Osteoblast (primary cell): ENCODE data around the gene MPEG1. TPM values are rescaled to one million over a fixed set of nuclear protein-coding genes. Genes with fewer than 3 reads are reported as not detected.

ENCODE experiments used
- DNase-seq: peaks from one replicate; pipeline ENCODE4 v3.0.0; 2011; ENCODE audit warnings: low spot score, mixed read lengths; ENCODE audit not compliant: insufficient read length; ENCODE audit errors: missing footprints
- H2AFZ ChIP-seq: 2 replicates; pipeline ENCODE4 v1.6.0; 2011; ENCODE audit warnings: mild to moderate bottlenecking, low read length
- H3K27ac ChIP-seq: 2 replicates; pipeline ENCODE4 v1.5.1; 2011; ENCODE audit warnings: mild to moderate bottlenecking, low read depth, low read length, moderate library complexity
- H3K27me3 ChIP-seq: 2 replicates; pipeline ENCODE4 v1.6.0; 2012; ENCODE audit warnings: mild to moderate bottlenecking, control low read depth, inconsistent platforms, low read length, moderate library complexity; ENCODE audit not compliant: insufficient read depth
- H3K36me3 ChIP-seq: 2 replicates; pipeline ENCODE4 v1.5.1; 2011; ENCODE audit warnings: mild to moderate bottlenecking, low read length, control low read depth, moderate library complexity; ENCODE audit not compliant: insufficient read depth
- H3K4me1 ChIP-seq: 2 replicates; pipeline ENCODE4 v1.5.1; 2011; ENCODE audit warnings: mild to moderate bottlenecking, low read length, control low read depth, moderate library complexity; ENCODE audit not compliant: insufficient read depth
- H3K4me2 ChIP-seq: 2 replicates; pipeline ENCODE4 v1.6.0; 2011; ENCODE audit warnings: mild to moderate bottlenecking, low read length; ENCODE audit not compliant: insufficient read depth
- H3K4me3 ChIP-seq: fragments of 200-600 bp; sonication (generic); 3 replicates; pipeline ENCODE4 v1.5.1; 2012; ENCODE audit warnings: mild to moderate bottlenecking, low read length, inconsistent platforms; ENCODE audit not compliant: insufficient read depth
- H3K79me2 ChIP-seq: 2 replicates; pipeline ENCODE4 v1.6.0; 2012; ENCODE audit warnings: mild to moderate bottlenecking, low read length, control low read depth, inconsistent platforms; ENCODE audit not compliant: insufficient read depth
- H3K9me3 ChIP-seq: 2 replicates; pipeline ENCODE4 v1.5.1; 2011; ENCODE audit warnings: low read depth, low read length, control low read depth
- H4K20me1 ChIP-seq: 2 replicates; pipeline ENCODE4 v1.6.0; 2012; ENCODE audit warnings: mild to moderate bottlenecking, low read length, control low read depth; ENCODE audit not compliant: insufficient read depth
- total RNA-seq: library from RNA; depleted of rRNA; stranded (reverse); fragments of >200 nt; gene quantifications from 2 replicates; pipeline ENCODE4 v1.2.3, GENCODE V29; 2012
- TF ChIP-seq, protein P1 (sequence below): IDR thresholded peaks from 2 replicates; pipeline ENCODE4 v1.5.1; 2011; ENCODE audit warnings: mild to moderate bottlenecking, low read depth, low read length, moderate library complexity; ENCODE audit errors: extremely low read depth

MPEG1 gene
- total RNA-seq, 1 donor, result 0.36 TPM

GRCh38 chr11:59183771-59184170 is 29.0 kb downstream of the MPEG1 start:
- Histone ChIP-seq H3K27me3 (peaks cover 9% of the 10 kb centered on the region), H3K4me2 (no peak overlapping the region), H3K4me3 (no peak overlapping the region), H3K9me3 (no peaks in the 10 kb centered on the region), H4K20me1 (no peaks in the 10 kb centered on the region), H2AFZ (no peak overlapping the region), H3K4me1 (no peaks in the 10 kb centered on the region), H3K79me2 (no peaks in the 10 kb centered on the region), H3K27ac (no peak overlapping the region), H3K36me3 (no peaks in the 10 kb centered on the region)
- no peak for DNase-seq
- TF ChIP-seq, protein P1, sequence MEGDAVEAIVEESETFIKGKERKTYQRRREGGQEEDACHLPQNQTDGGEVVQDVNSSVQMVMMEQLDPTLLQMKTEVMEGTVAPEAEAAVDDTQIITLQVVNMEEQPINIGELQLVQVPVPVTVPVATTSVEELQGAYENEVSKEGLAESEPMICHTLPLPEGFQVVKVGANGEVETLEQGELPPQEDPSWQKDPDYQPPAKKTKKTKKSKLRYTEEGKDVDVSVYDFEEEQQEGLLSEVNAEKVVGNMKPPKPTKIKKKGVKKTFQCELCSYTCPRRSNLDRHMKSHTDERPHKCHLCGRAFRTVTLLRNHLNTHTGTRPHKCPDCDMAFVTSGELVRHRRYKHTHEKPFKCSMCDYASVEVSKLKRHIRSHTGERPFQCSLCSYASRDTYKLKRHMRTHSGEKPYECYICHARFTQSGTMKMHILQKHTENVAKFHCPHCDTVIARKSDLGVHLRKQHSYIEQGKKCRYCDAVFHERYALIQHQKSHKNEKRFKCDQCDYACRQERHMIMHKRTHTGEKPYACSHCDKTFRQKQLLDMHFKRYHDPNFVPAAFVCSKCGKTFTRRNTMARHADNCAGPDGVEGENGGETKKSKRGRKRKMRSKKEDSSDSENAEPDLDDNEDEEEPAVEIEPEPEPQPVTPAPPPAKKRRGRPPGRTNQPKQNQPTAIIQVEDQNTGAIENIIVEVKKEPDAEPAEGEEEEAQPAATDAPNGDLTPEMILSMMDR, result no peak

DNA sequence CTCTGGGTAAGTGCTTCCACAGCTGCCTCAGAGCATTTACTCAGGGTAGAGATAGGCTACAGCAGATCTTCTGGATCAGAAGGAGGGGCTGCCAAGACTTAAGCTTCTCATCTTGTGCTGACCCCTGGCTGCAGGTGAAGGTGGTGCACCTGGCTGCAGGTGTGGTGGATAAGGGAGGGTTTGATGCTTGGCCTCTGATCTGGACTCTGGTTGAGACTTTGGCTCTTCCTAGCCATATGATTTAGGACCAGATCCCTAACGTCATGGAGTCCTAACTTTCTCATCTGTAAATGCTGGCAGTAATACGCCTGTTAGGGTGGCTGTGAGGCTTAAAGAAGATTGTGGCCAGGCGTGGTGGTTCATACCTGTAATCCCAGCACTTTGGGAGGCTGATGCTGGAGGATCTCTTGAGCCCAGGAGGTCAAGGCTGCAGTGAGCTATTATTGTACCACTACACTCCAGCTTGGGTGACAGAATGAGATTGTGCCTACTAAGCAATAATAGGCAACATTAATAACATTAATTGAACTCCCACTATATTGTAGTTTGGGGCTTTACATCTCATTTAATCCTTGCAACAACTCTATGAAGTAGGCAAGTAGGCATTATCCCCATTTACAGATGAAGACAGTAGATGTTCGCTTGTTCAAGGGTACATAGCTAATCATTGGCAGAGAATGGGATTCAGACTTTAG is 30.1 kb downstream of the MPEG1 start:
- TF ChIP-seq, protein P1, result no peak
- peaks cover 8% of the 10 kb centered on the region for H3K27me3 ChIP-seq
- H3K79me2 ChIP-seq, result no peaks in the 10 kb centered on the region
- no peaks in the 10 kb centered on the region for H3K9me3 ChIP-seq
- no peak overlapping the region for H3K4me2 ChIP-seq
- H3K4me3 ChIP-seq, result no peak overlapping the region
- no peak overlapping the region for H3K27ac ChIP-seq
- no peaks in the 10 kb centered on the region for H3K36me3 ChIP-seq
- no peak overlapping the region for H2AFZ ChIP-seq
- H3K4me1 ChIP-seq, result no peaks in the 10 kb centered on the region
- DNase-seq, result no peak
- no peaks in the 10 kb centered on the region for H4K20me1 ChIP-seq

DNA sequence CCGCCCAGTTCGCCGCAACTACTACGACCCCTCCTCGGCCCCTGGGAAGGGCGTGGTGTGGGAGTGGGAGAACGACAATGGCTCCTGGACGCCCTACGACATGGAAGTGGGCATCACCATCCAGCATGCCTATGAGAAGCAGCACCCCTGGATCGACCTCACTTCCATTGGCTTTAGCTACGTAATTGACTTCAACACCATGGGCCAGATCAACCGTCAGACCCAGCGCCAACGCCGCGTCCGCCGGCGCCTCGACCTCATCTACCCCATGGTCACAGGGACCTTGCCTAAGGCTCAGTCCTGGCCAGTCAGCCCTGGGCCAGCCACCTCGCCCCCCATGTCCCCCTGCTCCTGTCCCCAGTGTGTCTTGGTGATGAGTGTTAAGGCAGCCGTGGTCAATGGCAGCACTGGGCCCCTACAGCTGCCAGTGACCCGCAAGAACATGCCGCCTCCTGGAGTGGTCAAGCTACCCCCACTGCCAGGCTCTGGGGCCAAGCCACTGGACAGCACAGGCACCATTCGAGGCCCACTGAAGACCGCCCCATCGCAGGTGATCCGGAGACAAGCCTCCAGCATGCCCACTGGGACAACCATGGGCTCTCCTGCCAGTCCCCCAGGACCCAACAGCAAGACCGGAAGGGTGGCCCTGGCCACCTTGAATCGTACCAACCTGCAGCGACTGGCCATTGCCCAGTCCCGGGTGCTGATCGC is 30.8 kb downstream of the MPEG1 start:
- H4K20me1 ChIP-seq, result no peaks in the 10 kb centered on the region
- no peaks in the 10 kb centered on the region for H3K79me2 ChIP-seq
- TF ChIP-seq, protein P1, result no peak
- no peaks in the 10 kb centered on the region for H3K4me1 ChIP-seq
- H2AFZ ChIP-seq, result no peak overlapping the region
- peaks cover 6% of the 10 kb centered on the region for H3K27me3 ChIP-seq
- no peaks in the 10 kb centered on the region for H3K36me3 ChIP-seq
- H3K4me2 ChIP-seq, result no peak overlapping the region
- H3K27ac ChIP-seq, result no peak overlapping the region
- H3K4me3 ChIP-seq, result no peak overlapping the region
- no peak for DNase-seq
- H3K9me3 ChIP-seq, result no peaks in the 10 kb centered on the region

- H3K9me3 ChIP-seq, result no peaks in the 10 kb centered on the region
- H3K4me1 ChIP-seq, result no peaks in the 10 kb centered on the region
- no peak overlapping the region for H3K4me2 ChIP-seq
- H3K4me3 ChIP-seq, result no peak overlapping the region
- no peaks in the 10 kb centered on the region for H4K20me1 ChIP-seq
- no peaks in the 10 kb centered on the region for H3K79me2 ChIP-seq
- no peak overlapping the region for H3K27ac ChIP-seq
- TF ChIP-seq, protein P1, result no peak
- no peak overlapping the region for H2AFZ ChIP-seq
- H3K27me3 ChIP-seq, result peaks cover 6% of the 10 kb centered on the region
- H3K36me3 ChIP-seq, result no peaks in the 10 kb centered on the region
- DNase-seq, result peak; percentile 80
Measured at GRCh38 chr11:59180907-59181306, 31.8 kb downstream of the MPEG1 start.
